ENCODE data around the gene CCDC3. TPM values are rescaled to one million over a fixed set of nuclear protein-coding genes. Genes with fewer than 3 reads are reported as not detected.
A peak's percentile ranks its signal among the peaks of the same experiment; 100 is the strongest.

Gene CCDC3
- total RNA-seq, 1 donor from 2014 or later = under 0.01 TPM

- no peak for DNase-seq (ENCODE audit: low read depth)
These were observed 79.2 kb downstream of the CCDC3 start for GRCh38 chr10:12922117-12922900.

GRCh38 chr10:12921163-12921562, 80.3 kb downstream of the CCDC3 start:
- DNase-seq (ENCODE audit: low read depth) = no peak

- no peak for DNase-seq (ENCODE audit: low read depth)
These were observed 81.9 kb downstream of the CCDC3 start for GRCh38 chr10:12919574-12919973.

GRCh38 chr10:12916587-12916986, 84.9 kb downstream of the CCDC3 start:
- DNase-seq (ENCODE audit: low read depth) = no peak

- DNase-seq (ENCODE audit: low read depth) = no peak
These were observed 85.8 kb downstream of the CCDC3 start for GRCh38 chr10:12915637-12916168.

GRCh38 chr10:12914111-12914510, 87.4 kb downstream of the CCDC3 start:
- no peak for DNase-seq (ENCODE audit: low read depth)

- DNase-seq (ENCODE audit: low read depth) = no peak
These were observed 89.7 kb downstream of the CCDC3 start for GRCh38 chr10:12911795-12912194.

GRCh38 chr10:12910835-12911234, 90.7 kb downstream of the CCDC3 start:
- DNase-seq (ENCODE audit: low read depth) = no peak

- no peak for DNase-seq (ENCODE audit: low read depth)
These were observed 91.7 kb downstream of the CCDC3 start for GRCh38 chr10:12909836-12910185.

- no peak for DNase-seq (ENCODE audit: low read depth)
These were observed 92.2 kb downstream of the CCDC3 start for GRCh38 chr10:12909182-12909835.

GRCh38 chr10:12908773-12909172, 92.7 kb downstream of the CCDC3 start:
- no peak for DNase-seq (ENCODE audit: low read depth)

- DNase-seq (ENCODE audit: low read depth) = no peak
These were observed 93.9 kb downstream of the CCDC3 start for GRCh38 chr10:12907656-12908055.

- no peak for DNase-seq (ENCODE audit: low read depth)
These were observed 95.4 kb downstream of the CCDC3 start for GRCh38 chr10:12906051-12906541.

- no peak for DNase-seq (ENCODE audit: low read depth)
These were observed 96.4 kb downstream of the CCDC3 start for GRCh38 chr10:12905067-12905466.

GRCh38 chr10:12902851-12903358, 98.6 kb downstream of the CCDC3 start:
- DNase-seq (ENCODE audit: low read depth) = no peak

- peak; percentile 15 for DNase-seq (ENCODE audit: low read depth)
These were observed 99.4 kb downstream of the CCDC3 start for GRCh38 chr10:12902135-12902572.

- DNase-seq (ENCODE audit: low read depth) = no peak
These were observed 102.0 kb downstream of the CCDC3 start for GRCh38 chr10:12899546-12899945.

- DNase-seq (ENCODE audit: low read depth) = no peak
These were observed 103.2 kb downstream of the CCDC3 start for GRCh38 chr10:12898271-12898670.

- DNase-seq (ENCODE audit: low read depth) = no peak
These were observed 104.2 kb downstream of the CCDC3 start for GRCh38 chr10:12897278-12897677.

- DNase-seq (ENCODE audit: low read depth) = no peak
These were observed 105.3 kb downstream of the CCDC3 start for GRCh38 chr10:12896251-12896650.

GRCh38 chr10:12892924-12893323, 108.6 kb downstream of the CCDC3 start:
- DNase-seq (ENCODE audit: low read depth) = no peak

GRCh38 chr10:12890958-12891357, 110.6 kb downstream of the CCDC3 start:
- no peak for DNase-seq (ENCODE audit: low read depth)

- no peak for DNase-seq (ENCODE audit: low read depth)
These were observed 113.0 kb downstream of the CCDC3 start for GRCh38 chr10:12888470-12888869.
